HFF-Myc (cell line): ENCODE data around the gene EML1.

Source experiments
- DNase-seq: peaks from one replicate; pipeline ENCODE4 v3.0.0-alpha.2; 2011; ENCODE audit warnings: low read depth; ENCODE audit errors: extremely low read depth
- H3K4me3 ChIP-seq: replicated peaks from 2 replicates; pipeline ENCODE4 v1.5.1; 2011; ENCODE audit warnings: low read depth, mild to moderate bottlenecking, control low read depth, low read length
- CTCF ChIP-seq: IDR thresholded peaks from 2 replicates; pipeline ENCODE4 v1.5.1; 2012; ENCODE audit warnings: mild to moderate bottlenecking, low read depth, low read length, control low read depth; ENCODE audit errors: missing control alignments

Gene EML1

GRCh38 chr14:99818503-99819036 lies 25.4 kb downstream of the EML1 start:
- DNase-seq: no peak
- TF ChIP-seq CTCF: no peak
- no peak overlapping the region for H3K4me3 ChIP-seq

- H3K4me3 ChIP-seq: no peak overlapping the region
- no peak for TF ChIP-seq CTCF
- no peak for DNase-seq
These were observed 26.3 kb downstream of the EML1 start for GRCh38 chr14:99819514-99819913.

DNA sequence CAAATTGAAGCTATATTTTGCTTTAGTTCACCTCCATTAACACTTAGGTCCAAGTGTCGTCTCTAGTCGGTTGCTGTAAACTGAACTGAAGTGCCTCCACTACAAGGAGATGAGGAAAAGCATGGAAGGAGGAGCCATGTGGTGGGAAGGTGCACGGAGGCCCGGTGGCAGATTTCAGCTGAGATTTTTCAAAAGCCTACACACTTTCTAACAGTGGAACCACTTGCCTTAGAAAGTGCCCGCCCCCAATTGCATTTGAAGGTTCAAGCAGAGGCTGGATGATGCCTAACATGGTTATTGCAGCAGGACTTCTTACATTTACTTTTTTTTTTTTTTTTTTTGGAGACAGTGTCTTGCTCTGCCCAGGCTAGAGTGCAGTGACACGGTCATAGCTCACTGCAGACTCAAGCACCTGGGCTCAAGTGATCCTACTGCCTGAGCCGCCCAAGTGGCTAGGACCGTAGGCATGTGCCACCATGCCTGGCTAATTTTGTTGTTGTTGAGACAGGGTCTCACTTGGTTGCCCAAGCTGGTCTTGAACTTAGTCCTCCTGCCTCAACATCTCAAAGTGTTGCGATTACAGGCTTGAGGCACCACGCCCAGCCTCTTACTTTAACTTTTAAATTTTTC lies 27.6 kb downstream of the EML1 start:
- no peak for TF ChIP-seq CTCF
- H3K4me3 ChIP-seq: no peak overlapping the region
- no peak for DNase-seq

- peak; percentile 63 for DNase-seq
- no peak for TF ChIP-seq CTCF
- H3K4me3 ChIP-seq: no peak overlapping the region
These were observed 28.6 kb downstream of the EML1 start for GRCh38 chr14:99821519-99822508.

DNA sequence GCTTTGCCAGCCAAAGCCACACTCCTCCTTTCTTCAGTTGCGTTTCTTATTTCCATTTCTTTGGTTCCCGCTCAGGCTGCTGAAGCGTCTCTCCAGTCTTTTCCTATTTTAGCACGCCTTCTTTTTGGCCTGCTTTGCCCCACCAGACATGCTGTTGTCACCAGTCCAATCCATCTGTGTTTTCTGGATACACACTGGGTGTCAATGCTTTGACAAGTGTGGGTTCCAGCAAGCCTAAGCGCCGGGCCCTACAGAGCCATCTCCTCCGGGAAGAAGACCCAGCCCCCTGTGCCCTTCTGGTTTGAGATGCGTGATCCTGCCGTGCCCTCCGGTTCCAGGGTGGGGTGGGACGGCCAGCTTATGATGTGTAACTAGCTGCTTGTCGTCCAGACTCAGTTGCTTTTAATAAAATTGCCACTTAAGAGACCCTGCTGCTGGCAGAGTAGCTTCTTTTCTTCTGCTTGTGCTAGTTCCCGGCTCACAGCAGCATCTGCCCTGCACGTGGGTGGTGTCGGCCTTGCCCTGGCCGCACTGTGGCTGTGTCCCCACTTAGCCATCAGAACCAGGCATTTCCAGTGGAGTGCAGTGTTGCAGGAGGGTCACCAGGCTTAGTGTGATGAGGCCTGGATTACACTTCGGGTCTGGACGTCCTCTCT lies 29.7 kb downstream of the EML1 start:
- no peak overlapping the region for H3K4me3 ChIP-seq
- no peak for TF ChIP-seq CTCF
- DNase-seq: no peak

- H3K4me3 ChIP-seq: no peak overlapping the region
- TF ChIP-seq CTCF: no peak
- no peak for DNase-seq
These were observed 31.6 kb downstream of the EML1 start for GRCh38 chr14:99824776-99825175.
